NT2/D1 (cell line): ENCODE measurements around the gene PHACTR3.

ENCODE experiments used
- SUZ12 ChIP-seq: IDR thresholded peaks from 2 replicates; pipeline ENCODE4 v1.6.1; 2011; ENCODE audit not compliant: insufficient read length, insufficient read depth; ENCODE audit errors: extremely low read depth
- ZNF274 ChIP-seq: IDR thresholded peaks from 2 replicates; pipeline ENCODE4 v1.6.1; 2011; ENCODE audit warnings: mild to moderate bottlenecking, low read depth, low read length

- no peak for TF ChIP-seq ZNF274
- no peak for TF ChIP-seq SUZ12
These were observed 181.9 kb downstream of the PHACTR3 start for GRCh38 chr20:59785986-59786795.
